ENCODE data around the gene GNAI3. TPM values are rescaled to one million over a fixed set of nuclear protein-coding genes. Genes with fewer than 3 reads are reported as not detected.

GNAI3 gene
- total and polyA plus RNA-seq, 2 of the 13 experiments (the other 11 are each of a cell fraction or from before 2014, with no cell fraction given): 4.3 to 9.0 TPM

DNA sequence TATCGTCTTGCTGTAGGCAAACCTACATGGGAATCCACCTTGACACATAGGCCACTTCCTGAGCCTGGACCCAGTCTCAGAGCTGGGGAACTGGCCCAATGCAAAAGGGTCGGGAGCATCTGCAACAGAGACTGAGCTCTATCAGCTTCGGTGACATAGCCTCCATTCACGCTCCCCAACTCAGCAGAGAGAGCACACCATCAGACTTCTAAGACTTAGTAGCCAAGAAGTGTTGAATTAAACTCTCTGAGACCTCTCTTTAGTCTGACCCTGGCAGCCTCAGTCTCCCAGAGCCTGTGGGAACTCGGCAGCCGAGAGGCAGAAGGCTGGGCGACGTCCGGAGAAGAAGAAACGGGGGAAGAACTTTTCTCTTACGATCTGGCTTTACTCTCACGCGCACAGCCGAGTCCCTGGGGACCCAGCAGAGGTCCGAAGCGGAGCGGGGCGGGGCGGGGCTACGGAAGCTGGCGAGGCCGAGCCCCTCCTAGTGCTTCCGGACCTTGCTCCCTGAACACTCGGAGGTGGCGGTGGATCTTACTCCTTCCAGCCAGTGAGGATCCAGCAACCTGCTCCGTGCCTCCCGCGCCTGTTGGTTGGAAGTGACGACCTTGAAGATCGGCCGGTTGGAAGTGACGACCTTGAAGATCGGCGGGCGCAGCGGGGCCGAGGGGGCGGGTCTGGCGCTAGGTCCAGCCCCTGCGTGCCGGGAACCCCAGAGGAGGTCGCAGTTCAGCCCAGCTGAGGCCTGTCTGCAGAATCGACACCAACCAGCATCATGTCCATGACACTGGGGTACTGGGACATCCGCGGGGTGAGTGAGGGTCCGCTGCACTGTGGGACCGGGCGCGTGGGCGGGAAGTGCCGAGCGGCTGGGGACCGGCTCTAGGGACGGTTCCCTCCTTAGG is 107.5 kb downstream of the GNAI3 start, which contains the start of gene GSTM4 (continued):
- TF ChIP-seq MZF1 (CRISPR knock-in tag; IDR thresholded peaks at IDR 0.05; ENCODE audit: borderline replicate concordance) (no peak), ZNF83 (CRISPR knock-in tag; IDR thresholded peaks at IDR 0.05; ENCODE audit: borderline replicate concordance) (peak; percentile 34; the same call in 1 of the 2 replicates), SPEN (CRISPR knock-in tag; IDR thresholded peaks at IDR 0.05; ENCODE audit: low read depth) (peak; percentile 88), HOXA9 (CRISPR knock-in tag; IDR thresholded peaks at IDR 0.05; ENCODE audit: borderline replicate concordance) (no peak; the same call in 1 of the 2 replicates), ZNF34 (CRISPR knock-in tag; IDR thresholded peaks at IDR 0.05; ENCODE audit: borderline replicate concordance) (0 out of 2 replicates have a peak, but pooled peaks have one; percentile 82), ZSCAN25 (CRISPR knock-in tag; IDR thresholded peaks at IDR 0.05) (peak; percentile 57), KMT2B (CRISPR knock-in tag; IDR thresholded peaks at IDR 0.05) (peak; percentile 87), MTA1 (CRISPR knock-in tag; IDR thresholded peaks at IDR 0.05; ENCODE audit: borderline replicate concordance) (peak; percentile 90), ARNT2 (CRISPR knock-in tag; IDR thresholded peaks at IDR 0.05; ENCODE audit: low read depth) (peak; percentile 58; the same call in 1 of the 2 replicates), ZNF44 (CRISPR knock-in tag; IDR thresholded peaks at IDR 0.05) (no peak; the same call in 1 of the 2 replicates), SAP130 (CRISPR knock-in tag; IDR thresholded peaks at IDR 0.05; ENCODE audit: low read depth) (peak; percentile 84), ZMAT3 (CRISPR knock-in tag; conservative IDR thresholded peaks at IDR 0.05) (0 out of 2 replicates have a peak, but pooled peaks have one; percentile 67)
- TF ChIP-seq, protein P1, sequence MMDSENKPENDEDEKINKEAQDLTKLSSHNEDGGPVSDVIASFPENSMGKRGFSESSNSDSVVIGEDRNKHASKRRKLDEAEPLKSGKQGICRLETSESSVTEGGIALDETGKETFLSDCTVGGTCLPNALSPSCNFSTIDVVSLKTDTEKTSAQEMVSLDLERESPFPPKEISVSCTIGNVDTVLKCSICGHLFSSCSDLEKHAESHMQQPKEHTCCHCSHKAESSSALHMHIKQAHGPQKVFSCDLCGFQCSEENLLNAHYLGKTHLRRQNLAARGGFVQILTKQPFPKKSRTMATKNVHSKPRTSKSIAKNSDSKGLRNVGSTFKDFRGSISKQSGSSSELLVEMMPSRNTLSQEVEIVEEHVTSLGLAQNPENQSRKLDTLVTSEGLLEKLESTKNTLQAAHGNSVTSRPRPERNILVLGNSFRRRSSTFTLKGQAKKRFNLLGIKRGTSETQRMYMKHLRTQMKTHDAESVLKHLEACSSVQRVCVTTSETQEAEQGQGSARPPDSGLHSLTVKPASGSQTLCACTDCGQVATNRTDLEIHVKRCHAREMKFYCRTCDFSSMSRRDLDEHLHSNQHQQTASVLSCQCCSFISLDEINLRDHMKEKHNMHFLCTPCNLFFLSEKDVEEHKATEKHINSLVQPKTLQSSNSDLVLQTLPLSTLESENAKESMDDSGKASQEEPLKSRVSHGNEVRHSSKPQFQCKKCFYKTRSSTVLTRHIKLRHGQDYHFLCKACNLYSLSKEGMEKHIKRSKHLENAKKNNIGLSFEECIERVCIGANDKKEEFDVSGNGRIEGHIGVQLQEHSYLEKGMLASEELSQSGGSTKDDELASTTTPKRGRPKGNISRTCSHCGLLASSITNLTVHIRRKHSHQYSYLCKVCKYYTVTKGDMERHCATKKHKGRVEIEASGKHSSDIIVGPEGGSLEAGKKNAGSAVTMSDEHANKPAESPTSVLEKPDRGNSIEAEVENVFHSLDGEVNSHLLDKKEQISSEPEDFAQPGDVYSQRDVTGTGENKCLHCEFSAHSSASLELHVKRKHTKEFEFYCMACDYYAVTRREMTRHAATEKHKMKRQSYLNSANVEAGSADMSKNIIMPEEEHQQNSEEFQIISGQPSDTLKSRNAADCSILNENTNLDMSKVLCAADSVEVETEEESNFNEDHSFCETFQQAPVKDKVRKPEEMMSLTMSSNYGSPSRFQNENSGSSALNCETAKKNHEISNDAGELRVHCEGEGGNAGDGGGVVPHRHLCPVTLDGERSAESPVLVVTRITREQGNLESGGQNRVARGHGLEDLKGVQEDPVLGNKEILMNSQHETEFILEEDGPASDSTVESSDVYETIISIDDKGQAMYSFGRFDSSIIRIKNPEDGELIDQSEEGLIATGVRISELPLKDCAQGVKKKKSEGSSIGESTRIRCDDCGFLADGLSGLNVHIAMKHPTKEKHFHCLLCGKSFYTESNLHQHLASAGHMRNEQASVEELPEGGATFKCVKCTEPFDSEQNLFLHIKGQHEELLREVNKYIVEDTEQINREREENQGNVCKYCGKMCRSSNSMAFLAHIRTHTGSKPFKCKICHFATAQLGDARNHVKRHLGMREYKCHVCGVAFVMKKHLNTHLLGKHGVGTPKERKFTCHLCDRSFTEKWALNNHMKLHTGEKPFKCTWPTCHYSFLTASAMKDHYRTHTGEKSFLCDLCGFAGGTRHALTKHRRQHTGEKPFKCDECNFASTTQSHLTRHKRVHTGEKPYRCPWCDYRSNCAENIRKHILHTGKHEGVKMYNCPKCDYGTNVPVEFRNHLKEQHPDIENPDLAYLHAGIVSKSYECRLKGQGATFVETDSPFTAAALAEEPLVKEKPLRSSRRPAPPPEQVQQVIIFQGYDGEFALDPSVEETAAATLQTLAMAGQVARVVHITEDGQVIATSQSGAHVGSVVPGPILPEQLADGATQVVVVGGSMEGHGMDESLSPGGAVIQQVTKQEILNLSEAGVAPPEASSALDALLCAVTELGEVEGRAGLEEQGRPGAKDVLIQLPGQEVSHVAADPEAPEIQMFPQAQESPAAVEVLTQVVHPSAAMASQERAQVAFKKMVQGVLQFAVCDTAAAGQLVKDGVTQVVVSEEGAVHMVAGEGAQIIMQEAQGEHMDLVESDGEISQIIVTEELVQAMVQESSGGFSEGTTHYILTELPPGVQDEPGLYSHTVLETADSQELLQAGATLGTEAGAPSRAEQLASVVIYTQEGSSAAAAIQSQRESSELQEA (CRISPR knock-in tag; IDR thresholded peaks at IDR 0.05; ENCODE audit: not compliant biosample characterization): peak; percentile 77
- TF ChIP-seq, protein P2, sequence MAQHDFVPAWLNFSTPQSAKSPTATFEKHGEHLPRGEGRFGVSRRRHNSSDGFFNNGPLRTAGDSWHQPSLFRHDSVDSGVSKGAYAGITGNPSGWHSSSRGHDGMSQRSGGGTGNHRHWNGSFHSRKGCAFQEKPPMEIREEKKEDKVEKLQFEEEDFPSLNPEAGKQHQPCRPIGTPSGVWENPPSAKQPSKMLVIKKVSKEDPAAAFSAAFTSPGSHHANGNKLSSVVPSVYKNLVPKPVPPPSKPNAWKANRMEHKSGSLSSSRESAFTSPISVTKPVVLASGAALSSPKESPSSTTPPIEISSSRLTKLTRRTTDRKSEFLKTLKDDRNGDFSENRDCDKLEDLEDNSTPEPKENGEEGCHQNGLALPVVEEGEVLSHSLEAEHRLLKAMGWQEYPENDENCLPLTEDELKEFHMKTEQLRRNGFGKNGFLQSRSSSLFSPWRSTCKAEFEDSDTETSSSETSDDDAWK (CRISPR knock-in tag; IDR thresholded peaks at IDR 0.05): no peak
- TF ChIP-seq, protein P3, sequence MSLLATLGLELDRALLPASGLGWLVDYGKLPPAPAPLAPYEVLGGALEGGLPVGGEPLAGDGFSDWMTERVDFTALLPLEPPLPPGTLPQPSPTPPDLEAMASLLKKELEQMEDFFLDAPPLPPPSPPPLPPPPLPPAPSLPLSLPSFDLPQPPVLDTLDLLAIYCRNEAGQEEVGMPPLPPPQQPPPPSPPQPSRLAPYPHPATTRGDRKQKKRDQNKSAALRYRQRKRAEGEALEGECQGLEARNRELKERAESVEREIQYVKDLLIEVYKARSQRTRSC (CRISPR knock-in tag; IDR thresholded peaks at IDR 0.05; ENCODE audit: low read depth): no peak
- TF ChIP-seq, protein P4, sequence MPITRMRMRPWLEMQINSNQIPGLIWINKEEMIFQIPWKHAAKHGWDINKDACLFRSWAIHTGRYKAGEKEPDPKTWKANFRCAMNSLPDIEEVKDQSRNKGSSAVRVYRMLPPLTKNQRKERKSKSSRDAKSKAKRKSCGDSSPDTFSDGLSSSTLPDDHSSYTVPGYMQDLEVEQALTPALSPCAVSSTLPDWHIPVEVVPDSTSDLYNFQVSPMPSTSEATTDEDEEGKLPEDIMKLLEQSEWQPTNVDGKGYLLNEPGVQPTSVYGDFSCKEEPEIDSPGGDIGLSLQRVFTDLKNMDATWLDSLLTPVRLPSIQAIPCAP (CRISPR knock-in tag; IDR thresholded peaks at IDR 0.05; ENCODE audit: low read depth): no peak
